ENCODE data around the gene BICRAL.
"Not testable (repeated sequence)": the region's sequence is repeated elsewhere in the genome, so short reads cannot be mapped to it uniquely, and the experiment has no call there.

Gene BICRAL

GRCh38 chr6:42851599-42851998 is 69.7 kb downstream of the BICRAL start:
- no peak for DNase-seq

GRCh38 chr6:42860036-42860435 is 78.2 kb downstream of the BICRAL start:
- DNase-seq = no peak

- no peak for DNase-seq
Measured at GRCh38 chr6:42860481-42860880, 78.6 kb downstream of the BICRAL start.

GRCh38 chr6:42864602-42865001 is 82.8 kb downstream of the BICRAL start:
- DNase-seq = no peak

- no peak for DNase-seq
Measured at GRCh38 chr6:42870145-42870936, 88.5 kb downstream of the BICRAL start.

GRCh38 chr6:42871711-42872110 is 89.9 kb downstream of the BICRAL start:
- DNase-seq = no peak

GRCh38 chr6:42873313-42873712 is 91.5 kb downstream of the BICRAL start:
- no peak for DNase-seq

GRCh38 chr6:42877695-42878094 is 95.8 kb downstream of the BICRAL start:
- no peak for DNase-seq

GRCh38 chr6:42879372-42880239 is 97.8 kb downstream of the BICRAL start, which contains the start of gene RPL7L1:
TSS of gene RPL7L1 (plus strand) at chr6:42879616. CDS start at chr6:42879911, 295 bp downstream.
- peak; percentile 66 for DNase-seq

- DNase-seq = not testable (repeated sequence)
Measured at GRCh38 chr6:42880240-42880817, 98.5 kb downstream of the BICRAL start.

- DNase-seq = not testable (repeated sequence)
Measured at GRCh38 chr6:42880871-42881270, 99.0 kb downstream of the BICRAL start.

GRCh38 chr6:42885702-42886101 is 103.8 kb downstream of the BICRAL start:
- DNase-seq = no peak

- DNase-seq = not testable (repeated sequence)
Measured at GRCh38 chr6:42888201-42888600, 106.3 kb downstream of the BICRAL start.

GRCh38 chr6:42889815-42890214 is 108.0 kb downstream of the BICRAL start:
- no peak for DNase-seq

GRCh38 chr6:42890311-42891198 is 108.7 kb downstream of the BICRAL start:
- peak; percentile 42 for DNase-seq

GRCh38 chr6:42891199-42891722 is 109.4 kb downstream of the BICRAL start:
- no peak for DNase-seq

GRCh38 chr6:42894041-42894828 is 112.4 kb downstream of the BICRAL start:
- not testable (repeated sequence) for DNase-seq

- no peak for DNase-seq
Measured at GRCh38 chr6:42896178-42896719, 114.4 kb downstream of the BICRAL start.

GRCh38 chr6:42898891-42899361 is 117.1 kb downstream of the BICRAL start:
- no peak for DNase-seq

GRCh38 chr6:42899871-42900270 is 118.0 kb downstream of the BICRAL start:
- no peak for DNase-seq

- DNase-seq = no peak
Measured at GRCh38 chr6:42901538-42901957, 119.7 kb downstream of the BICRAL start.
